ENCODE measurements around the gene LGALS14. TPM values are rescaled to one million over a fixed set of nuclear protein-coding genes. Genes with fewer than 3 reads are reported as not detected.

LGALS14 gene
- total and polyA plus RNA-seq, 10 of the 15 experiments (the other 5 are each of a cell fraction or from before 2014, with no cell fraction given) = 5.1 to 34.6 (median 7.3) TPM

DNA sequence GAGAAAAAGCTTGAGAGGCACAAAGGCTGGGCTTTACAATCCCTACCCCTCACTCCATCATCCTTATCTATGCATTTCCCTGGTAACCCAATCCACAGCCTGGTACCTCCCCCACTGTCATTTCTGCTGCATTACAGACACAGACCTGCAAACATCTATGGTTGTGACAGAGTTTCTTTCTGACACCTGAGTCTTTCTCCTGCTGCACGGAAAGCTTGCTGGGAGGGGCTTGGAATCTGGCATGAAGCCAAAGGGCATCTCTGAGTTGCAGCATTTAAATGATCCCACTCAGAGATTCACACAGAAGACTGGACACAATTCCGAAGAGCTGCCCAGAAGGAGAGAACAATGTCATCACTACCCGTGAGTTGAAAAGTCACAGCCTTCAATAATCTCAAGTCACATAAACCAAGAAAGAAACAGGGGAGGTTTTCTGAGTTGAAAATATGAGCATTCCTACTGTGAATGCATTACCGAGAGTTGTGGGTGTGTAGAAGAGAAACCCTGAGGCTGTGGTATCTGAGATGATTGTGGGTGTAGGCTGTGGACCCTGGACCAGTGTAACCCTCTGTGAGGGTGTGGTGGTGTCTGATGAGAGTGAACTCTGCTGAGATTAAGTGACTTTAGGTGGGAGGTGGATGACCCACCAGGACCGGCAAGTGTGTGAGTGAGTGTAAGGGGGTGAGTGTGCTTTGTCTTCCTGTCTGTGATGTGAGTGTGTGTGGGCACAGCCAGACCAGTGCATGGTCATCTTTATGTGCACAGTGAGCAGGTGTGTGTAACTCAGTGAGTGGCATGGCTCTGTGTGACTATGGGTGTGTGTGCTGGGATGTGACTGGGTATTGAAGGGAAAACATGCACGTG is at the start of gene LGALS14 (continued):
- TF ChIP-seq, protein P1, sequence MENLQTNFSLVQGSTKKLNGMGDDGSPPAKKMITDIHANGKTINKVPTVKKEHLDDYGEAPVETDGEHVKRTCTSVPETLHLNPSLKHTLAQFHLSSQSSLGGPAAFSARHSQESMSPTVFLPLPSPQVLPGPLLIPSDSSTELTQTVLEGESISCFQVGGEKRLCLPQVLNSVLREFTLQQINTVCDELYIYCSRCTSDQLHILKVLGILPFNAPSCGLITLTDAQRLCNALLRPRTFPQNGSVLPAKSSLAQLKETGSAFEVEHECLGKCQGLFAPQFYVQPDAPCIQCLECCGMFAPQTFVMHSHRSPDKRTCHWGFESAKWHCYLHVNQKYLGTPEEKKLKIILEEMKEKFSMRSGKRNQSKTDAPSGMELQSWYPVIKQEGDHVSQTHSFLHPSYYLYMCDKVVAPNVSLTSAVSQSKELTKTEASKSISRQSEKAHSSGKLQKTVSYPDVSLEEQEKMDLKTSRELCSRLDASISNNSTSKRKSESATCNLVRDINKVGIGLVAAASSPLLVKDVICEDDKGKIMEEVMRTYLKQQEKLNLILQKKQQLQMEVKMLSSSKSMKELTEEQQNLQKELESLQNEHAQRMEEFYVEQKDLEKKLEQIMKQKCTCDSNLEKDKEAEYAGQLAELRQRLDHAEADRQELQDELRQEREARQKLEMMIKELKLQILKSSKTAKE (IDR thresholded peaks at IDR 0.05; ENCODE audit: low read depth, poor library complexity, severe bottlenecking) = peak; percentile 53
- TF ChIP-seq ZNF622 (IDR thresholded peaks at IDR 0.05) (no peak), NRF1 (conservative IDR thresholded peaks at IDR 0.05; ENCODE audit: low read depth, low read length) (no peak), IKZF2 (IDR thresholded peaks at IDR 0.05) (peak in 1 of 2 experiments; percentile 31; a peak in 2 of 4 replicates), HDGF (IDR thresholded peaks at IDR 0.05) (peak; percentile 72; the same call in 1 of the 2 replicates), TCF3 (IDR thresholded peaks at IDR 0.05; ENCODE audit: borderline replicate concordance, insufficient read depth, low read depth, low read length) (0 out of 2 replicates have a peak, but pooled peaks have one; percentile 31), SMAD1 (IDR thresholded peaks at IDR 0.05; ENCODE audit: low read depth, partially characterized antibody) (peak; percentile 95), GATAD2B (conservative IDR thresholded peaks at IDR 0.05; ENCODE audit: low read depth) (0 out of 2 replicates have a peak, but pooled peaks have one; percentile 36), PML (IDR thresholded peaks at IDR 0.05; ENCODE audit: low read length) (no peak), EGR1 (IDR thresholded peaks at IDR 0.05; ENCODE audit: borderline replicate concordance in 1 of 2, low read depth in 2 of 2, low read length in 2 of 2) (no peak)
- TF ChIP-seq, protein P2, sequence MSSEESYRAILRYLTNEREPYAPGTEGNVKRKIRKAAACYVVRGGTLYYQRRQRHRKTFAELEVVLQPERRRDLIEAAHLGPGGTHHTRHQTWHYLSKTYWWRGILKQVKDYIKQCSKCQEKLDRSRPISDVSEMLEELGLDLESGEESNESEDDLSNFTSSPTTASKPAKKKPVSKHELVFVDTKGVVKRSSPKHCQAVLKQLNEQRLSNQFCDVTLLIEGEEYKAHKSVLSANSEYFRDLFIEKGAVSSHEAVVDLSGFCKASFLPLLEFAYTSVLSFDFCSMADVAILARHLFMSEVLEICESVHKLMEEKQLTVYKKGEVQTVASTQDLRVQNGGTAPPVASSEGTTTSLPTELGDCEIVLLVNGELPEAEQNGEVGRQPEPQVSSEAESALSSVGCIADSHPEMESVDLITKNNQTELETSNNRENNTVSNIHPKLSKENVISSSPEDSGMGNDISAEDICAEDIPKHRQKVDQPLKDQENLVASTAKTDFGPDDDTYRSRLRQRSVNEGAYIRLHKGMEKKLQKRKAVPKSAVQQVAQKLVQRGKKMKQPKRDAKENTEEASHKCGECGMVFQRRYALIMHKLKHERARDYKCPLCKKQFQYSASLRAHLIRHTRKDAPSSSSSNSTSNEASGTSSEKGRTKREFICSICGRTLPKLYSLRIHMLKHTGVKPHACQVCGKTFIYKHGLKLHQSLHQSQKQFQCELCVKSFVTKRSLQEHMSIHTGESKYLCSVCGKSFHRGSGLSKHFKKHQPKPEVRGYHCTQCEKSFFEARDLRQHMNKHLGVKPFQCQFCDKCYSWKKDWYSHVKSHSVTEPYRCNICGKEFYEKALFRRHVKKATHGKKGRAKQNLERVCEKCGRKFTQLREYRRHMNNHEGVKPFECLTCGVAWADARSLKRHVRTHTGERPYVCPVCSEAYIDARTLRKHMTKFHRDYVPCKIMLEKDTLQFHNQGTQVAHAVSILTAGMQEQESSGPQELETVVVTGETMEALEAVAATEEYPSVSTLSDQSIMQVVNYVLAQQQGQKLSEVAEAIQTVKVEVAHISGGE (CRISPR knock-in tag; IDR thresholded peaks at IDR 0.05) = no peak

Data from GM12878 (cell line).